Germinal center (tissue), 1 donor: Measurements from ENCODE around the gene YPEL2.

ENCODE experiments used
- DNase-seq: peaks from one replicate; pipeline ENCODE4 v3.0.0; 2012; ENCODE audit warnings: mixed read lengths, low spot score

Gene YPEL2

DNA sequence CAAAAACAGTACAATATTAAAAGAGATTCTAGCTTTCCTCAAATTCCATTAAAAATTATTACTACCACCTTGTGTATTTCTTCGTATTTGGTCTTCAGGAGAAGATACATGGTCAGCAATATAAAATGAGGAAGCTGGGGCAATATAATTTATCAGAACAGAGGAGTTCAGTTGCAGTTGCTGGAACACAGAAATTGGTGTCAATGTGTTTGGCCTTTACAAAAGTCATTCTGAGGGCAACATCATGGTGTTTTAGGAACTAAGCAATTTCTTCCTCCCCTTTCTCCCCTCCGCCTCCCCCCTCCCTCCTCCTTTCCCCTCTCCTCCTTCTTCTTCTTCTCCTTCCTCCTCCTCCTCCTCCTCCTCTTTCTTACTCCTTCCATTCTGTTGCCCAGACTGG lies 102.1 kb downstream of the YPEL2 start:
- no peak for DNase-seq

DNA sequence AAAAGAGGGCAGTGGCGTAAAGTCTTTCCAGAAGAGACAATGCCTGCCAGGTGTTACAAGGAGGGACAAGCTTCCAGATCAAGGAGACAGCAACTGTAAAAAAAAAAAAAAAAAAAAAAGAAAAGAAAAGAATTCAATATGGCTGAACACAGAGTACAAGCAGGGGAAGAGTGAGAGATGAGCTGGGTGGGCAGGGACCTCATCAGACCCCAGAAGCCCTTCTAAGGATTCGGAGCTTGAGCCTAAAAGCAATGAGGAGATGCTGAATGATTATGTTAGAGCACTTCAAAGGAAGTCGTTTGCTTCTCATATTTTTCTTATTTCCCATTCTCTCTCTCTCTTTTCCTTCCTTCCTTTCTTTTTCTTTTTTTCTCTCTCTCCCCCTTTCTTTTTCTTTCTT lies 103.0 kb downstream of the YPEL2 start:
- DNase-seq: no peak

- DNase-seq: no peak
These were observed 103.8 kb downstream of the YPEL2 start for GRCh38 chr17:59435238-59435637.

- no peak for DNase-seq
These were observed 105.4 kb downstream of the YPEL2 start for GRCh38 chr17:59436900-59437299.

DNA sequence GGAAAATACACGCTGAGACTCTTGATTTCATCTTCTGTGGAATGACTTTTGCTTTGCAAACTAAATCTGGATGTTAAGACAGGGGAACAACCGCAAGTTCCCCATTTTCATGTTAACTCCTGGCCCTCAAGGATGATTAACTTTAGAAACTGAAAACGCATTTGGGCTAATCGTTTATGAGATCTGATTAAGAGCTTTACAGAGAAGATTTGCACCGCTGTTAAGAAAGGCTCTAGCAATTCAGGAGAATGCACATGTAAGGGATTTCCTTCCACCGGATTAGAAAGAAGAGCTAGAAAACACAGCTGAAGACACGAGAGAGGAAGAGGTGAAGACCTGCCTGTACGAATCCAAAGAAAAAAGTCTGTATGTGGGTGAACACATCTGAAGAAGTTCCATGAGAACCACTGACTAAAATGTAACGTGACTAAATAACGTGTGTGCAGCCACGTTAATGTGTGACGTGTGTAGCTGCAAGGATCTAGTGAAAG lies 106.4 kb downstream of the YPEL2 start:
- DNase-seq: peak; percentile 18

DNA sequence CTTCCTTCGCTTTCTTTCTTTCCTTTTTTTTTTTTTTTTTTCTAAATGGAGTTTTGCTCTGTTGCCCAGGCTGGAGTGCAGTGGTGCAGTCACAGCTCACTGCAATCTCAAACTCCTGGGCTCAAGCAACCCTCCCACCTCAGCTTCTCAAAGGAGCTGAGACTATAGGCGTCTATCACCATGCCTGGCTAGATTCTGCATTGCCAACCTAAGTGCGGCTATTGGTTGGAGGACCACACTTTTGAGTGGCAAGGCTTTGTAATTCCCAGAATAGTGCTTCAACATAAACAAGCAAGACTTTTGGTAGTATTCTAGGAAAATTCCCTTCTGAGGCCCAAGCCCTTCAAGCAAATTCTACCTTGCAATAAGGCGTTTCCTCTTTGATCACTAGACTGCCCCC lies 107.8 kb downstream of the YPEL2 start:
- DNase-seq: no peak

- no peak for DNase-seq
These were observed 108.3 kb downstream of the YPEL2 start for GRCh38 chr17:59439741-59440211.

DNA sequence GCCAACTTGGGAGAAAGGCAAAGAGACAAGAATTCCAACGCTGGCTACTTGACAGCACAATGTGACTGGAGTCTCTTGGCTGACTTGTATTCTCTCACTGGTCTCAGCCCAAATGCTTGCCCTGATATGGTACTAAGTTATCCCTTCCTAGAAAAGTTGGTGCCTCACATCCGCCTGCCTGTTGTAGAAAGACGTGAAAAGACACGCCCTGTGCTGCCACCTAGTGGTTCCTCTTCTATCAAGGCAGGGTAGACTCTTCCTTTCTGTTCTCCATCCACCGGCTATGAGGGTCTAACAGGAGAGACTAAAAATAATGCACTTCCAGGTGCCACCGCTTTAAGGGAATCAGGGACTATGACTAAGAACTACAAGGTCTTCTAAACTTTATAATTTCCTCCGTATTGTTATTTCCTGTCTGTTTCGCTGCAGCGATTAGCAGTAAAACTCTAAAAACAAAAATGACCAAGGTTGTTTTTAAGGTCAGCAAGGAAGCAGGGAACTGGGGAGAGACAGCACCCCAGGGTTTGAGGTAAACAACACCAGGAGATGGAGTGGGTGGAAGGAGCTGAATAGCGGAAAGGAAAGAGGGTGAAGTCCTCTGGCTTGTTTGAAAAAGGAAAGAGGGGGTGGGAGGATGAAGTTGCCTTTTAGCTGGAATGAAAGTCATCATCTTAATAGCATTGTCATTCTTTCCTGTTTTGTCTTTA lies 109.5 kb downstream of the YPEL2 start:
- peak; percentile 78 for DNase-seq

DNA sequence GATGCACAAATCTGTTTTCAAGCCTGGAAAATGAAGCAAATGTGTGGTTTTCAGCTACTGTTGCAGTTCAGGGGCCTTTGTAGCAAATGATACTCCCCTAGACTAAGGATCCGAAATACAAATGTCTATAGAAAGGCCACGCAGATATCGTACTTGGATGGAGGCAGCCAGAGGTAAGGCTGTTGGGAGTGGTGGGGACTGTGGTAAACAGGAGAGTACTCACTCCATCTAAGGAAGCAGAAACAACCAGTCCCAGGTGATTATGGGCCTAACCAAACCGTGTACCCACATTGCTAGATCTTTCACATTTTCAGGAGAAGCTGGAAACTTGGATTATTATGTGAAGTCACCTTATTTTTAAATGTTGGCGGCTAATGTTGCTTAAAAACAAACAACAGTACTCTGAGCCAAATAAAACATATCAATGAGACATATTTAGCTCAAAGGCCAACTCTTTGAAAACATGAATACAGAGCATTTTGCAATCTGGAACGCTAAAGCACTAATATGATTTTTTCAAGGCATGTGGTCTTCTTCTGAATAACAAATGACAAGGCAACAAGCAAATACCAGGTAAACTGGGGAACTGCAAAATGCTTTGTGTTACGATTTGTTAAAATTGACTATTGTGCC lies 110.1 kb downstream of the YPEL2 start:
- DNase-seq: no peak

DNA sequence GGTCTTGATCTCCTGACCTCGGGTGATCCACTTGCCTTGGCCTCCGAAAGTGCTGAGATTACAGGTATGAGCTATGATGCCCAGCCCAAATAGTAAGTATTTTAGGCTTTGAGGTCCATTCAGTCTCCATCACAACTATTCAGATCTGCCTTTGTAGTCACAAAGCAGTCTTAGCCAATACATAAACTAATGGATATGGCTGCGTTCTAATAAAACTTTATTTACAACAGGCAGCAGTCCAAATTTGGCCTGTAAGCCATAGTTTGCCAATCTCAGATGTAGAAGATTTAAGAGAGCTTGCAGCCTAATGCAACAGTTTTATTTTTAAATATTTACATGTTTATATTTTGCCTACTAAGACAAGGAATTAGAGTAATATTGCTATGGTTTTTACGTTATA lies 111.7 kb downstream of the YPEL2 start:
- DNase-seq: no peak
